HG03064 (cell line): ENCODE results near the gene GJA10.
"Not testable (repeated sequence)": the region's sequence is repeated elsewhere in the genome, so short reads cannot be mapped to it uniquely, and the experiment has no call there.

Source experiments
- ATAC-seq: cut with Tn5 transposase; IDR thresholded peaks from one replicate; pipeline ENCODE4 v1.9.1; 2021; ENCODE audit warnings: low read depth; ENCODE audit not compliant: unreplicated experiment

Gene GJA10

GRCh38 chr6:89894169-89894568 is at the start of gene GJA10:
Gene GJA10 (plus strand): TSS chr6:89894469. CDS start chr6:89894469, 0 bp downstream.
- no peak for ATAC-seq

- ATAC-seq: not testable (repeated sequence)
Measured at GRCh38 chr6:89847513-89847912, 46.8 kb upstream of the GJA10 start.

- ATAC-seq: no peak
Measured at GRCh38 chr6:89853068-89853467, 41.2 kb upstream of the GJA10 start.

GRCh38 chr6:89858041-89858440 is 36.2 kb upstream of the GJA10 start:
- ATAC-seq: no peak

GRCh38 chr6:89859744-89860143 is 34.5 kb upstream of the GJA10 start:
- ATAC-seq: peak; percentile 47

DNA sequence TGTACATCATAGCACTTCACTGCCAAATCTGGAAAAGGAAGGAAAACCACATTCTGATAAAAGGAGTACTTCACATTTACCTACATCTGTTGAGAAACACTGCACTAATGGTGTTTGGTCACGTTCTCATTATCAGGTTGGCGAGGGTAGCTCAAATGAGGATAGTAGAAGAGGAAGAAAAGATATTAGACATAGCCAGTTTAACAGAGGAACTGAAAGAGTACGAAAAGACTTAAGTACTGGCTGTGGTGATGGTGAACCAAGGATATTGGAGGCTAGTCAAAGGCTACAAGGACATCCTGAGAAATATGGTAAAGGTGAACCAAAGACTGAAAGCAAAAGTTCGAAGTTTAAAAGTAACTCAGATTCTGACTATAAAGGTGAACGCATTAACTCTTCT is 32.0 kb upstream of the GJA10 start:
- peak; percentile 74 for ATAC-seq

GRCh38 chr6:89862698-89863097 is 31.6 kb upstream of the GJA10 start:
- peak; percentile 14 for ATAC-seq

DNA sequence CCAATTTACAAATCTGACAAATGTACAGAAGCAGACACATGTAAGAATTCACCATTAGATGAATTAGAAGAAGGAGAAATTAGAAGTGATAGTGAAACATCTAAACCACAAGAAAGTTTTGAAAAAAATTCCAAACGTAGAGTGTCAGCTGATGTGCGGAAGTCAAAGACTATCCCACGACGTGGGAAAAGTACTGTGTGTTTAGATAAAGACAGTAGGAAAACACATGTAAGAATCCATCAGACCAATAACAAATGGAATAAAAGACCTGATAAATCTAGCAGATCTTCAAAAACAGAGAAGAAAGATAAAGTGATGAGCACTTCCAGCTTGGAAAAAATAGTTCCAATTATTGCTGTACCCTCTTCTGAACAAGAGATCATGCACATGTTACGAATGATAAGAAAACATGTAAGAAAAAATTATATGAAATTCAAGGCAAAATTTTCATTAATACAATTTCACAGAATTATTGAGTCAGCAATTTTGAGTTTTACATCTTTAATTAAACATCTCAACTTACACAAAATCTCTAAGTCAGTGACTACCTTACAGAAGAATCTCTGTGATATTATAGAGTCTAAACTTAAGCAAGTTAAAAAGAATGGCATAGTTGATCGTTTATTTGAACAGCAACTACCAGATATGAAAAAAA is 28.1 kb upstream of the GJA10 start:
- ATAC-seq: no peak

GRCh38 chr6:89873721-89874120 is 20.5 kb upstream of the GJA10 start:
- ATAC-seq: no peak

- no peak for ATAC-seq
Measured at GRCh38 chr6:89874438-89874837, 19.8 kb upstream of the GJA10 start.

- no peak for ATAC-seq
Measured at GRCh38 chr6:89886378-89887120, 7.7 kb upstream of the GJA10 start.

- no peak for ATAC-seq
Measured at GRCh38 chr6:89887452-89888137, 6.7 kb upstream of the GJA10 start.

DNA sequence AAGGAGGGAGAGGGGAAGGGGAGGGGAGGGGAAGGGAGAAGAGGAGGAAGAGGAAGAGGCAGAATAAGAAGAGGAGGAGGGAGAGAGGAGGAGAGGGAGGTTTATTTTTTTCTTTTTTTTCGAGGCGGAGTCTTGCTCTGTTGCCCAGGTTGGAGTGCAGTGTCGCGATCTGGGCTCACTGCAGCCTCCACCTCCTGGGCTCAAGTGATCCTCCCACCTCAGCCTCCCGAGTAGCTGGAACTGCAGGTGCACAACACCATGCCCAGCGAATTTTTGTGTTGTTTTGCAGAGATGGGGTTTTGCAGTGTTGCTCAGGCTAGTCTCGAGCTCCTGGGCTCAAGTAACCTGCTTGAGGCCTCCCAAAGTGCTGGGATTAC is 6.1 kb upstream of the GJA10 start:
- ATAC-seq: no peak

DNA sequence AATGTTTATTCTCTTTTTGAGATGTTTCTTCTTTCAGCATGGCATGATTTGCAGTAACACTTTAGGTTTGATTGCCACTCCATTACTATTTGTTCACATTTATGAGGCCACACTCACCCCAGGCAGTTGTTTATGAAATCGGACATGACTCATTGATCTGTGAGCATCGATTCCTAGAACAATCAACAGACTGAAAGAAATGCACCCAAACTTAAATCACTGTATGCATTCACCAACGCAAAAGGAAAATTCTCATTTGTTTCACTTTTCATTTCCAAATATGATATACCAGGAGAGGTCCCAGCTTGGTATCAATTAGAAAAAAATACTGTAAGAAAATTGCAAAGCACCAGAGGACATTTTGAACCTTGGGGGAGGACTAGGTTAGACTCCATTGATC is 5.4 kb upstream of the GJA10 start:
- ATAC-seq: no peak

DNA sequence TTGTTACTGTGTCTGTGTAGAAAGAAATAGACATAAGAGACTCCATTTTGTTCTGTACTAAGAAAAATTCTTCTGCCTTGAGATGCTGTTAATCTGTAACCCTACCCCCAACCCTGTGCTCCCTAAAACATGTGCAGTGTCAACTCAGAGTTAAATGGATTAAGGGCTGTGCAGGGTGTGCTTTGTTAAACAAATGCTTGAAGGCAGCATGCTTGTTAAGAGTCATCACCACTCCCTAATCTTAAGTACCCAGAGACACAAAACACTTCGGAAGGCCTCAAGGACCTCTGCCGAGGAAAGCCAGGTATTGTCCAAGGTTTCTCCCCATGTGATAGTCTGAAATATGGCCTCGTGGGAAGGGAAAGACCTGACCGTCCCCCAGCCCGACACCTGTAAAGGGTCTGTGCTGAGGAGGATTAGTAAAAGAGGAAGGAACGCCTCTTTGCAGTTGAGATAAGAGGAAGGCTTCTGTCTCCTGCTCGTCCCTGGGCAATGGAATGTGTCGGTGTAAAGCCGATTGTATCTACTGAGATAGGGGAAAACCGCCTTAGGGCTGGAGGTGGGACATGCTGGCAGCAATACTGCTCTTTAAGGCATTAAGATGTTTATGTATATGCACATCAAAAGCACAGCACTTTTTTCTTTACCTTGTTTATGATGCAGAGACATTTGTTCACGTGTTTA is 3.3 kb upstream of the GJA10 start:
- ATAC-seq: not testable (repeated sequence)

GRCh38 chr6:89892577-89892976 is 1.7 kb upstream of the GJA10 start:
- not testable (repeated sequence) for ATAC-seq

- no peak for ATAC-seq
Measured at GRCh38 chr6:89895276-89895874, 1.1 kb downstream of the GJA10 start.

- ATAC-seq: not testable (repeated sequence)
Measured at GRCh38 chr6:89910001-89910901, 16.0 kb downstream of the GJA10 start.

DNA sequence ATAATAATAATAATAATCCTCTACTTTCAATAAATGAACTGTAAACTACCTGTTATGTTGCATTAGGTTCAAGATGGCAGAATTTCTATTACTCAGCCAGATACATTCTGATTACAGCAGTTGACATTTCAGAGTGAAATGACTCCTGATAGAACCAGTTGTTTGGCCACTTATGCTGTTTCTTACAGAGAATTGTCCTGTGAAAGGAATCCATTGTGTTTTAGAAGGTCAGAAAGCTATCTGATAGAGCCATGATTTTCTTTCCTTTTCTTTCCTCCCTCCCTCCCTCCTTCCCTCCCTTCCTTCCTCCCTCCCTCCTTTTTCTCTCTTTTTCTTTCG is 16.6 kb downstream of the GJA10 start:
- ATAC-seq: no peak
